Posterior cingulate gyrus (tissue), 11 donors: ENCODE data around the gene MRPL20.

ENCODE experiments used
- DNase-seq, 10 donors: peaks; one replicate each; pipeline versions ENCODE4 v3.0.0 to v3.0.0-alpha.2; 2020 to 2021; ENCODE audit warnings: mixed read lengths in 3 of 10
- intact Hi-C: fragments of 100-400 bp; cut with DNase I; formaldehyde crosslinking; loops from one replicate; pipeline ENCODE4 v1.15.1; 2023

Gene MRPL20

GRCh38 chr1:1371746-1372711 lies 35.1 kb downstream of the MRPL20 start:
- DNase-seq: peak in 8 of 10 donors; percentile 60 to 93 (median 68)
- intact Hi-C loops: loop anchor here (10.0 kb wide), 1 partner anchor 247 kb away; no protein-coding TSS in a partner anchor

GRCh38 chr1:1371364-1371745 lies 35.7 kb downstream of the MRPL20 start:
- intact Hi-C loops: loop anchor here (10.0 kb wide), 1 partner anchor 247 kb away; no protein-coding TSS in a partner anchor
- peak in 3 of 10 donors; percentile 42 to 71 (median 48) for DNase-seq

GRCh38 chr1:1370771-1371300 lies 36.3 kb downstream of the MRPL20 start:
- intact Hi-C loops: loop anchor here (10.0 kb wide), 1 partner anchor 246 kb away; no protein-coding TSS in a partner anchor
- DNase-seq: peak in 2 of 10 donors; percentile 59 to 79

GRCh38 chr1:1370094-1370493 lies 37.0 kb downstream of the MRPL20 start:
- DNase-seq: peak in 2 of 10 donors; percentile 19 to 28
- intact Hi-C loops: loop anchor here (10.0 kb wide), 1 partner anchor 245 kb away; no protein-coding TSS in a partner anchor

GRCh38 chr1:1367315-1367714 lies 39.8 kb downstream of the MRPL20 start:
- DNase-seq: no peak
- intact Hi-C loops: no loop called here

DNA sequence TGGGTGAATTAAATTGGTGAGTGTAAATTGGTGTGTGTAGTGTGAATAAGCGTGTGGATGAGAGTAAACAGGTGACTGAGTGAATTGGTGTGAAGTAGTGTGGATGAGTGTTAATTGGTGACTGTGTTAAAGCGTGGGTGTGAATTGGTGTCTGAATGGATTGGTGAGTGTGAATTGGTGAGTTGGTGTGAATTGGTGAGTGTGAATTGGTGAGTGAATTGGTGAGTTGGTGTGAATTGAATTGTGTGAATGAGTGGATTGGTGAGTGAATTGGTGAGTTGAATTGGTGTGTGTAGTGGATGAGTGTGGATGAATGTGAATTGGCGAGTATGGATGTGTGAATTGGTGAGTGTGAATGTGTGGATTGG lies 40.4 kb downstream of the MRPL20 start:
- no peak for DNase-seq
- intact Hi-C loops: no loop called here

DNA sequence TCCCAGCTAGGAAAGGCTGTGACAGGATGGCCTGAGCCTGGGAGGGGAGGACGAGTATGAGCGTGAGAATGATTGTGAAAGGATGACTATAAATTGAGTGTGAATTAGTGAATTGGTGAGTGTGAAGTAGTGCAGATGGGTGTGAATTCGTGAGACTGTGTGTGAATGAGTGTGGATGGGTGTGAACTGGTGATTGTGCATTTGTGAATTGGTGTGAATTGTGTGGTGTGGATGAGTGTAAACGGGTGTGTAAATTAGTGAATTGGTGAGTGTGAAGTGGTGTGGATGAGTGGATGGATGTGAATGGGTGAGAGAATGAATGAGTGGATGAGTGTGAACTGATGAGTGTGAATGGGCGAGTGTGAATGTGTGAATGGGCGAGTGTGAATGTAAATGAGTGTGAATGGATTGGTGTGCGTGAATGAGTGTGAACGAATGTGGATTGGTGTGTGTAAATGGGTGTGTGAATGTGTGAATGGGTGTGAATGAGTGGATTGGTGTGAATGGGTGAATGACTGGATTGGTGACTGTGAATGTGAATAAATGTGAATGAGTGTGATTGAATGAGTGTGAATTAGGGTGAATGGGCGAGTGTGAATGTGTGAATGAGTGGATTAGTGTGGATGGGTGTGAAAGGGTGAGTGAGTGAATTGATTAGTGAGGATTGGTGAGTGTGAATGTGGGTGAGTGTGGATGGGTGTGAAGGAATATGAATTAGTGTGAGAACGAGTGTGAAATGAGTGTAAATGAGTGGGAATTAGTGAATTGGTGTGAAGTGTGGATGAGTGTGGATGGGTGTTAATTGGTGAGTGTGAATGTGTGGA lies 41.0 kb downstream of the MRPL20 start:
- DNase-seq: no peak
- intact Hi-C loops: no loop called here

DNA sequence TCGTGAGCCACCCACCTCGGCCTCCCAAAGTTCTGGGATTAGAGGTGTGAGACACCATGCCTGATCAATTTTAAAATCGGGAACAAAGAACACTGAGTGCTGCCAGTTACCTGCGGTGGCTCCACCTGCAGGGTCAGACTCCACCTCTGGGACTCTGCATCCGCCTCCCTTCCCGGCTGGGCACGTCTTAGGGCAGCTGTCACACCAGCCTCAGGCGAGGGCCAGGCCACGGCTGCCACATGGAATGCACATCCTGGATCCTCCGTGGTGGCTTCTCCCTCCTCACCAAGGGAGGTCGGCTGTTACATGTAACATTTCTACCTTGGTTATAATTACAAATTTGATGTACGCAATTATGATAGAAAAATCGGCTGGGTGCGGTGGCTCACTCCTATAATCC lies 42.8 kb downstream of the MRPL20 start:
- DNase-seq: peak in 1 of 10 donors; percentile 74
- intact Hi-C loops: no loop called here

DNA sequence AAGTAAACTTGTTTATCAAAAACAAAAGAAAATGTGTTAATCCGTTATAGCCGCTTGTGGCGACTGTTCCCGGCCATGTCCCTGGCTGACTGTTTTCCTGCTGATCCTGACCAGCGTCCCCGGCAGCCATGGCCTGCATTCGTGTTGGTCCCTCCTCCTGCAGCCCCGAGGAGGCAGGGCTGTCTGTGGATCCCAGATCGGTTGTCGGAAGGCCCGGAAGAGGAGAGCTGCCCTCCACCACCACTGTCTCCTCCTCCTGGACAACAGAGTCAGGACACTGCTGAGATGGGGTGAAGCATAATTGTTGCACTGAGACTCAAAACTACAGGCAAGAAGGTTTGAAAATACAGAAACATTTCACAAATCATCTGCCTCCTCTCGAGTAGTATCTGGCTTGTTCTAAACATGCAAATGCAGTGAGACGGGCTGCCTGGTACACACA lies 45.1 kb downstream of the MRPL20 start:
- intact Hi-C loops: no loop called here
- peak in 1 of 10 donors; percentile 75 for DNase-seq

DNA sequence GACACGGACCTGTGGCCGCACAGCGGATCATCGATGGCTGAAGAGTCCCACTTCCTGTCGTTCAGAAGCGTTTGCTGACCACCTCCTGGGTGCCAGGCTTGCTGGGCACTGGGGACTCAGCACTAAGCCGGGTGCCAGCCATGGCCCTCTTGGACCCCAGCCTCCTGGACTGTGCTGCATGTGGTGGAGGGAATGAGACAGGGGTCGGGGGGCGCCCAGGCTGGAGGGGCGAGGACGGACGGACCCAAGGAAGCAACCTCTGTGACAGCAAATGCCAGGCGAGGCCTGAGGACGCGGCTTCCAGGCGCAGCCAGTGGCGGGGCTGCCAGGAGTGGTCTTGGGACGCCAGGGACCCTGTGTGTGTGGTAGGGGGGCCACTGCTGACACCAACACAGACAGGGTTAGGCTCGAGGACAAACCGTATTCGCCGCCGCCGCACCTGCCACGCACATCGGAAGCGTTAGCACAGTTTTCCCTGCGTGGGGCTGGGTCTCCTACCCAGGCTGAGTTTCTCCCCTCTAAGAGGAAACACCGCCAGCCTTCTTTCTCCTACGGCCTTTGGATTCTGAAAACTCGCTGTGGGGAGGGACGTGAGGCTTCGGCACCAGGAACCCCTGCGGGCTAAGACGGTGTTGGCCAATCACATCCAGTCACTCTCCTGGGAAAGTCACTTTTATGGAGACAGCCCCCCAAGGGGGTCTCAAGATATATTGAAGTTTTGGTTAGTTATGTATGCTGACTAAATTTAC lies 45.7 kb downstream of the MRPL20 start:
- intact Hi-C loops: no loop called here
- DNase-seq: no peak

DNA sequence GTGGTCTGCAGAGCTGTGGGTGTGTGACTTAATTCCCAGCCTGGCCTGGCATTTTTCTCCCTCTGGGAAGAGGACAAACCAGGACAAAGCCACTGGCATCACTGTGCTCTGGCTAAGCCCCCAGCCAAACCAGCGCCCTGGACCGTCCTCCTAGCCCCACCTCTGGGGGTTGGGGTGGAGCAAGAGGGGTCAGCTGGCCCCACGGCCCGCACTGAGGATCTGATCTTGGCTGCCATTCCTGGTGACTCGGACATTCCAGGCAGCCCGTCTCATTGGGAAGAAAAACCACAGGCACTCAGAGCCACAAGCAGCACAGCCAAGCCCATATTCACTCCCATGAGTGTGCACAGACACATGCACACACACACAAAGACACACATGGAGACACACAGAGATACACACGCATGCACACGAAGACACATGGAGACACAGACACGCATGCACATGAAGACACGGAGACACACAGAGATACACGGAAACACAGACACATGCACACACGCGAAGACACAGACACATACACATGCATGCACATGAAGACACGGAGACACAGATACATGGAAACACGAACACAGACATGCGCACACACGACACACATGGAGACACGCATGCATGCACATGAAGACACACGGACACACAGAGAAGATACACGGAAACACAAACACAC lies 46.5 kb downstream of the MRPL20 start:
- peak in 1 of 10 donors; percentile 86 for DNase-seq
- intact Hi-C loops: no loop called here

DNA sequence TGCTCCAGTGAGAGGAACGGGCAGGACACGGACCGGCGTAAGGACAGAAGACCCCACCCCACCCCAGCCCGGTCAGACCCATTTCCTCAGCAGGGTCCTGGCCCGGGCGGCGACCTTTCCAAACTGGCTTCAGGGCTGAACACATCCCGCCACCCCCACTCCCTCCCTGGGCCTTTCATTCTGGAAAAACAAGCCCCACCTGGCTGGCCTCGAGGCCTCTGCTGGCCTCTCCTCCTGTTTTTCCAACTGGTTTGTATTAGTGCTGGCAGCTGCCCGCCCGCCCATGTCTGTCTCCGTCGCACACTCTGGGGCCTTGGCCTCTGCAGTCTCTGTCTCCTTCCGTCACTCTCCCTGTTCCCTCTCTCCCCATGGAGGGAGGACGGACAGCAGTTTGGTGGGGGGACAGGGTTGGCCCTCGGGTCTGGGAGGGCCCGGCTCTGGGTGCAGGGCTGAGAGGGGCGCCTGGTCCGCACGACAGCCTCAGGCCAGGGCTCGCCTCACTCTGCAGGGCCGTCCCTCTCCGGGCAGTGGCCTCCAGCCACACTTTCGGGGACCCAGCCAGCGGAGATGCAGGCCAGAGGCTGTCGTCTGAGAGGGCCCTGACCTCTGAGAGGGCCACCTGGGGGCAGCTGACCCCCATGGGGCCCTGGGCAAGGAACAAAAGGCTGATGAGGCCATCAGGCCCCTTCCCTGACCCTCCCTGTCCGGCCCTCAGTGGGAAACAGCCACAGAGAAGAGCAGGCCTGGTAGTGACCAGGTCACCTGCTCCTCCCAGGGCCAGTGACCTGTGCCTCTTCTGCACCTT lies 47.2 kb downstream of the MRPL20 start:
- intact Hi-C loops: no loop called here
- DNase-seq: peak in 1 of 10 donors; percentile 80

DNA sequence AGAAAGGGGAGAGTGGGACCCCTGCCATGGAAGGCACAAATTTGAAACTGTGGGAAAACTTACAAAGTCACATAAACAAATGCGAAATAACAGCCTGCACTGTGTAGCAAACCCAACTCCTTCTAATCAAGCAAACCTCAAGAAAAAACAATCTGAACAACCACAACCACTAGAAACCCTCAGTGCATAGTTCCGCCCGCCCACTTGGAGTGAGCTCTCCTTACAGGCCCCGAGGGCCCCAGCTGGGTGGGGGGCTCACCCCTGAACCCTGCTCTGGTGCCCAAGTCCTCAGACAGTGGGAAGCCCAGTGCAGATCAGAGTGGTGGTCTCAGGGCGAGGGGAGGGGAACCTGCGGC lies 47.8 kb downstream of the MRPL20 start:
- DNase-seq: no peak
- intact Hi-C loops: no loop called here

GRCh38 chr1:1358433-1359271 lies 48.4 kb downstream of the MRPL20 start, which contains the start of gene MXRA8:
Gene MXRA8 (minus strand): TSS chr1:1358555. CDS start chr1:1358504, 51 bp downstream.
- DNase-seq: peak in 2 of 10 donors; percentile 68 to 71
- intact Hi-C loops: no loop called here

DNA sequence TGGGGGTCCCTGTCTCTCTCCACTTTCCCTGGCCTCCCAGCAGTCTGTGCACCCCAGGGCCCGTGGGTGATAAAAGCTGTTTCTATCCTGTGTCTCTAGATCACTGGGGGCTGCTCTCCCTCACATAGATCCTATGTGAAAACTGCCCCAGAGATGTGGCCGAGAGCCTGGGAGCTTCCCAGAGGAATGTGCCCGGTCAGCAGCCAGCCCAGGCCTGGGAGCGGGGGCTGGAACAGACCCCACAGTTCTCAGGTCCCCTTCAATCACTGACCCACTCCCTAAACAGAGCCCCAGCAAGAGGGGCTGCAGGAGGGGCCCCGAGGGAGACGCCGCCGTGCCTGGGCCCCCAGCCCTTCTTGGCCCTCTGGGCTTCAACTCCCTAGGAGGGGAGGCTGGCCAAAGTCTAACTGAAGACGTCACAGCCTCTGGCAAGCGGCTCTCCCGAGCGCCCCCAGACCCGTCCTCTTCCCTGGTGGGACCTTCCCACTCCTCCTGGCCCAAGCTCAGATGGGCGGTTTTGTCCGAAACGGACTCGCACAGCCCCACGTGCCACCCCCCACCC lies 49.1 kb downstream of the MRPL20 start:
- intact Hi-C loops: no loop called here

GRCh38 chr1:1356796-1357401 lies 50.2 kb downstream of the MRPL20 start:
- no peak for DNase-seq
- intact Hi-C loops: no loop called here

More for the DNA sequence above, 49.1 kb downstream of the MRPL20 start:
- peak in 1 of 10 donors; percentile 46 for DNase-seq
